HepG2 (cell line): Measurements from ENCODE around the gene TBC1D20. TPM values are rescaled to one million over a fixed set of nuclear protein-coding genes. Genes with fewer than 3 reads are reported as not detected.

Source experiments
- FOXO1 ChIP-seq: sonication (generic); formaldehyde crosslinking; IDR thresholded peaks from 2 replicates; pipeline ENCODE4 v1.4.0; 2020; ENCODE audit warnings: missing genetic modification reagents
- KAT7 ChIP-seq: IDR thresholded peaks from 2 replicates; pipeline ENCODE4 v1.6.1; 2018; ENCODE audit warnings: borderline replicate concordance, missing compliant biosample characterization
- SMARCC2 ChIP-seq: fragments of 450-650 bp; IDR thresholded peaks from 2 replicates; pipeline ENCODE4 v1.6.1; 2017; ENCODE audit warnings: antibody characterized with exemption, mild to moderate bottlenecking
- YY1 ChIP-seq: IDR thresholded peaks from 2 replicates; pipeline ENCODE4 v1.6.1; 2011; ENCODE audit warnings: low read length, low read depth, moderate library complexity, mild to moderate bottlenecking; ENCODE audit not compliant: insufficient read depth, insufficient replicate concordance
- ZMYM2 ChIP-seq: sonication (generic); formaldehyde crosslinking; IDR thresholded peaks from 2 replicates; pipeline ENCODE4 v1.8.0; 2022; ENCODE audit warnings: mild to moderate bottlenecking, missing genetic modification reagents
- ZNF333 ChIP-seq: sonication (generic); formaldehyde crosslinking; IDR thresholded peaks from 2 replicates; pipeline ENCODE4 v1.4.0; 2020; ENCODE audit warnings: mild to moderate bottlenecking, missing genetic modification reagents, borderline replicate concordance
- ZNF567 ChIP-seq: sonication (generic); formaldehyde crosslinking; IDR thresholded peaks from 2 replicates; pipeline ENCODE4 v1.8.1; 2023; ENCODE audit warnings: mild to moderate bottlenecking, missing genetic modification reagents, borderline replicate concordance
- ZNF7 ChIP-seq: IDR thresholded peaks from 2 replicates; pipeline ENCODE4 v1.6.1; 2016; ENCODE audit warnings: missing biosample characterization, missing genetic modification reagents
- ZNF75D ChIP-seq: sonication (generic); formaldehyde crosslinking; IDR thresholded peaks from 2 replicates; pipeline ENCODE4 v1.8.1; 2023; ENCODE audit warnings: missing genetic modification reagents, mild to moderate bottlenecking, borderline replicate concordance
- ZNF792 ChIP-seq: IDR thresholded peaks from 2 replicates; pipeline ENCODE4 v1.6.1; 2016
- polyA plus RNA-seq, 8 experiments: library from polyadenylated mRNA; depleted of rRNA in 3 of 8; stranded (reverse) in 7 of 8; unstranded in 1 of 8; fragments of >200 nt; fragmentation: Illumina TruSeq in 4 of 8; extraction: Trizol in 4 of 8; gene quantifications; 2 replicates each; pipeline versions ENCODE4 v1.2.1 to v1.2.3, GENCODE V29; 2011 to 2016; ENCODE audit warnings: low read depth in 4 of 8, missing spikeins in 1 of 8, mixed read lengths in 1 of 8; ENCODE audit not compliant: insufficient read depth in 1 of 8
- total RNA-seq, 5 experiments: library from RNA; depleted of rRNA; stranded (reverse); fragments of >200 nt; fragmentation: Illumina TruSeq; extraction: Trizol; gene quantifications; 2 replicates each; pipeline ENCODE4 v1.2.3, GENCODE V29; 2016; ENCODE audit warnings: low read depth in 1 of 5
- TF ChIP-seq, protein P1 (sequence below): sonication (generic); formaldehyde crosslinking; IDR thresholded peaks from 2 replicates; pipeline ENCODE4 v1.8.0; 2022; ENCODE audit warnings: mild to moderate bottlenecking, missing genetic modification reagents, borderline replicate concordance
- TF ChIP-seq, protein P2 (sequence below): sonication (generic); formaldehyde crosslinking; IDR thresholded peaks from 2 replicates; pipeline ENCODE4 v1.4.0; 2020; ENCODE audit warnings: missing genetic modification reagents
- TF ChIP-seq, protein P3 (sequence below): sonication (generic); formaldehyde crosslinking; IDR thresholded peaks from 2 replicates; pipeline ENCODE4 v1.9.0; 2021; ENCODE audit warnings: missing genetic modification reagents, mild to moderate bottlenecking, borderline replicate concordance
- TF ChIP-seq, protein P4 (sequence below): sonication (generic); formaldehyde crosslinking; IDR thresholded peaks from 2 replicates; pipeline ENCODE4 v1.8.0; 2022; ENCODE audit warnings: mild to moderate bottlenecking, missing genetic modification reagents
- TF ChIP-seq, protein P5 (sequence below): sonication (generic); formaldehyde crosslinking; IDR thresholded peaks from 2 replicates; pipeline ENCODE4 v1.9.0; 2021; ENCODE audit warnings: missing genetic modification reagents, borderline replicate concordance

The TBC1D20 gene
- total and polyA plus RNA-seq, 2 of the 13 experiments (the other 11 are each of a cell fraction or from before 2014, with no cell fraction given), result 36.6 to 47.1 TPM

DNA sequence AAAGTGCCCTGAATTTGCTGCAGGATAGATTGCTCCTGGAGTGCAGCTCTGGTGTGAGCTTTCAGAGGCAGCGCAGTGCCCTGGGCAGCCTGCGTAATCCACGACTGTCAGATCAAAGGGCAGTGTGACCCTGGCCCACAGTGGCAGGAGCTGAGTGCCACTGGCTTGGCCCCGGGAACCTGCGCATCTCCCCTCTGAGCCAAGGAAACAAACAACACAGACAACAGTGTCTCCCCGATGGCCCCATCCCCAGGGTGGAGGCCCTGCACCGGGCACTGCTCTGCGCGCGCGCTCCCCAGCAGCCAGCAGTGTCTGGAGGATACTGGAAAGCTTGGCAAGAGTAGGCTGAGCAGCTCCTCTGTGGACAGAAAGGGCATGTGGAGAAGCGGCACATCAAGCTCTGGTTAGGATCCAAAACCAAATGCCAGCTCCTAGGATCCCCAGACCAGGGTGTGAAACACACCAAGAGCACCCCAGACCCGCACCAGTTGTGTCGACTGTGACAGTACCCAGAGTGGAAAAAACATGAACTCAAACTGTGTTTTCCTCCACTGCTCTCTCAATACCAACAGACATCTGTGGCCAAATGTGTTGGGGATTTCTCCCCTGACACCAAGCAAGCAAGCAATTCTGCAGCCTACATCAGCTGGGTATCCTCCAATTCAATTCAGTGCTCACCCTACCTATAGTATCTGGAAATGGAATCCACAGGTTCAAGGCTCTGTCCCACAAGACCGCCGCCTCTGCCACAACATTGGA is 27.5 kb downstream of the TBC1D20 start (continued):
- TF ChIP-seq, protein P1, sequence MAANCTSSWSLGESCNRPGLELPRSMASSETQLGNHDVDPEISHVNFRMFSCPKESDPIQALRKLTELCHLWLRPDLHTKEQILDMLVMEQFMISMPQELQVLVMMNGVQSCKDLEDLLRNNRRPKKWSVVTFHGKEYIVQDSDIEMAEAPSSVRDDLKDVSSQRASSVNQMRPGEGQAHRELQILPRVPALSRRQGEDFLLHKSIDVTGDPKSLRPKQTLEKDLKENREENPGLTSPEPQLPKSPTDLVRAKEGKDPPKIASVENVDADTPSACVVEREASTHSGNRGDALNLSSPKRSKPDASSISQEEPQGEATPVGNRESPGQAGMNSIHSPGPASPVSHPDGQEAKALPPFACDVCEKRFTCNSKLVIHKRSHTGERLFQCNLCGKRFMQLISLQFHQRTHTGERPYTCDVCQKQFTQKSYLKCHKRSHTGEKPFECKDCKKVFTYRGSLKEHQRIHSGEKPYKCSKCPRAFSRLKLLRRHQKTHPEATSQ (CRISPR knock-in tag), result no peak
- TF ChIP-seq ZMYM2 (CRISPR knock-in tag), result no peak
- TF ChIP-seq, protein P2, sequence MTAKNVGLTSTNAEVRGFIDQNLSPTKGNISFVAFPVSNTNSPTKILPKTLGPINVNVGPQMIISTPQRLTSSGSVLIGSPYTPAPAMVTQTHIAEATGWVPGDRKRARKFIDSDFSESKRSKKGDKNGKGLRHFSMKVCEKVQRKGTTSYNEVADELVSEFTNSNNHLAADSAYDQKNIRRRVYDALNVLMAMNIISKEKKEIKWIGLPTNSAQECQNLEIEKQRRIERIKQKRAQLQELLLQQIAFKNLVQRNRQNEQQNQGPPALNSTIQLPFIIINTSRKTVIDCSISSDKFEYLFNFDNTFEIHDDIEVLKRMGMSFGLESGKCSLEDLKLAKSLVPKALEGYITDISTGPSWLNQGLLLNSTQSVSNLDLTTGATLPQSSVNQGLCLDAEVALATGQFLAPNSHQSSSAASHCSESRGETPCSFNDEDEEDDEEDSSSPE, result no peak
- TF ChIP-seq KAT7 (CRISPR knock-in tag), result no peak
- TF ChIP-seq, protein P3, sequence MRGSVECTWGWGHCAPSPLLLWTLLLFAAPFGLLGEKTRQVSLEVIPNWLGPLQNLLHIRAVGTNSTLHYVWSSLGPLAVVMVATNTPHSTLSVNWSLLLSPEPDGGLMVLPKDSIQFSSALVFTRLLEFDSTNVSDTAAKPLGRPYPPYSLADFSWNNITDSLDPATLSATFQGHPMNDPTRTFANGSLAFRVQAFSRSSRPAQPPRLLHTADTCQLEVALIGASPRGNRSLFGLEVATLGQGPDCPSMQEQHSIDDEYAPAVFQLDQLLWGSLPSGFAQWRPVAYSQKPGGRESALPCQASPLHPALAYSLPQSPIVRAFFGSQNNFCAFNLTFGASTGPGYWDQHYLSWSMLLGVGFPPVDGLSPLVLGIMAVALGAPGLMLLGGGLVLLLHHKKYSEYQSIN, result no peak
- no peak for TF ChIP-seq ZNF75D (CRISPR knock-in tag)
- TF ChIP-seq, protein P4, sequence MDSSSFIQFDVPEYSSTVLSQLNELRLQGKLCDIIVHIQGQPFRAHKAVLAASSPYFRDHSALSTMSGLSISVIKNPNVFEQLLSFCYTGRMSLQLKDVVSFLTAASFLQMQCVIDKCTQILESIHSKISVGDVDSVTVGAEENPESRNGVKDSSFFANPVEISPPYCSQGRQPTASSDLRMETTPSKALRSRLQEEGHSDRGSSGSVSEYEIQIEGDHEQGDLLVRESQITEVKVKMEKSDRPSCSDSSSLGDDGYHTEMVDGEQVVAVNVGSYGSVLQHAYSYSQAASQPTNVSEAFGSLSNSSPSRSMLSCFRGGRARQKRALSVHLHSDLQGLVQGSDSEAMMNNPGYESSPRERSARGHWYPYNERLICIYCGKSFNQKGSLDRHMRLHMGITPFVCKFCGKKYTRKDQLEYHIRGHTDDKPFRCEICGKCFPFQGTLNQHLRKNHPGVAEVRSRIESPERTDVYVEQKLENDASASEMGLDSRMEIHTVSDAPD (CRISPR knock-in tag), result 0 out of 2 replicates have a peak, but pooled peaks have one; percentile 41
- TF ChIP-seq, protein P5, sequence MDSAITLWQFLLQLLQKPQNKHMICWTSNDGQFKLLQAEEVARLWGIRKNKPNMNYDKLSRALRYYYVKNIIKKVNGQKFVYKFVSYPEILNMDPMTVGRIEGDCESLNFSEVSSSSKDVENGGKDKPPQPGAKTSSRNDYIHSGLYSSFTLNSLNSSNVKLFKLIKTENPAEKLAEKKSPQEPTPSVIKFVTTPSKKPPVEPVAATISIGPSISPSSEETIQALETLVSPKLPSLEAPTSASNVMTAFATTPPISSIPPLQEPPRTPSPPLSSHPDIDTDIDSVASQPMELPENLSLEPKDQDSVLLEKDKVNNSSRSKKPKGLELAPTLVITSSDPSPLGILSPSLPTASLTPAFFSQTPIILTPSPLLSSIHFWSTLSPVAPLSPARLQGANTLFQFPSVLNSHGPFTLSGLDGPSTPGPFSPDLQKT, result no peak
- no peak for TF ChIP-seq ZNF7 (CRISPR knock-in tag)
- no peak for TF ChIP-seq YY1
- no peak for TF ChIP-seq ZNF567
- TF ChIP-seq FOXO1 (CRISPR knock-in tag), result no peak
- no peak for TF ChIP-seq ZNF792 (CRISPR knock-in tag)
- peak; percentile 37; the same call in 1 of the 2 replicates for TF ChIP-seq ZNF333 (CRISPR knock-in tag)
- no peak for TF ChIP-seq SMARCC2
- TF ChIP-seq, all 625 proteins: peak for 48
